ENCODE data around the gene CHSY1. TPM values are rescaled to one million over a fixed set of nuclear protein-coding genes. Genes with fewer than 3 reads are reported as not detected.

The CHSY1 gene
- total and polyA plus RNA-seq, 2 of the 13 experiments (the other 11 are each of a cell fraction or from before 2014, with no cell fraction given), result 13.3 to 13.7 TPM

DNA sequence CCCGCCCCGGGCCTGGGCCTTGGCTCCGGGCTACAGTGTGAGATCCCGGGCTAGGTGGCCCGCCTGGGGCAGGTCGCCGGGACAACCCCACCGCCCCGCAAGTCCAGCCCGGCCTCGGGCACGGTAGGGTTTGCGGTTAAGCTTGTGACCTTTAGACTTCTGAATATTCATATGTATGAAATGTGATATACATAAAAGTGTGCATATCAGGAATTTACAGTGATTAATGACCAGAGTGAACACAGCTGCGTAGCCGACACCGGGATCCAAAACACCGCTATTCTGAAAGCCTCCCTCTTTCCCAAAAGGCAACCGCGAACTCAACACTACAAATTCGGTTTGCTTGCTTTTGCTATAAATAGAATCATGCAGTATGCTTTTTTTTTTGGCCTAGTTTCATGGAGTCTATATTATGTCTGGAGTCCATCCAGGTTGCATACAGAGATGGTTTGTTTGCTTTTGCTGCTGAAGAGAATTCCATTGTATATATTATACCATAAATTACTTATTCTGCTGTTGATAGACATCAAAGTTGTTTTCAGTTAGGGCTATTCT lies 43.8 kb upstream of the CHSY1 start:
- under 1% methylated on average over 11 of the region's 20 CpGs for WGBS (ENCODE audit: low lambda C conversion rate)
- Histone ChIP-seq H3K4me3 (replicated peaks in 1 of 3; ENCODE audit: insufficient read depth in 1 of 3, low read depth in 2 of 3, low read length in 3 of 3) (peak overlapping the region; percentile 66 to 90 (median 77)), H4K20me1 (ENCODE audit: insufficient read depth, low read length) (peaks cover 19% of the 10 kb centered on the region), H3K27me3 (ENCODE audit: control insufficient read depth in 1 of 2, insufficient read depth in 2 of 2, low read length in 2 of 2) (no peaks in the 10 kb centered on the region; a peak in 1 of 5 replicates), H3K9ac (ENCODE audit: insufficient read depth, low read depth, low read length) (peak overlapping the region; percentile 95), H3K79me2 (ENCODE audit: insufficient read depth, low read length) (peaks cover 52% of the 10 kb centered on the region), H3K4me2 (ENCODE audit: low read depth, low read length) (peak overlapping the region; percentile 89), H3K36me3 (replicated peaks in 1 of 2; ENCODE audit: control insufficient read depth in 1 of 2, insufficient read depth in 2 of 2, low read length in 2 of 2) (peaks cover 0 to 7% of the 10 kb centered on the region in 2 experiments; a peak in 1 of 5 replicates), H3K27ac (ENCODE audit: extremely low read length, insufficient read depth, low read length) (peak overlapping the region; percentile 85), H3K4me1 (ENCODE audit: insufficient read depth, low read length) (peaks cover 38% of the 10 kb centered on the region), H2AFZ (ENCODE audit: low read length) (no peak overlapping the region), H3K9me3 (ENCODE audit: low read length) (no peaks in the 10 kb centered on the region)
- no peak for DNase-seq (ENCODE audit: low spot score)
- ATAC-seq, result peak; percentile 87
- BruUV-seq (replicated peaks), result TSS peak; percentile 83
- in situ Hi-C loops (cut with HindIII; ENCODE audit: extremely low pct_ligation_motif_present, low pct_unique_long_range_greater_than_20kb) (loop anchor here (10.0 kb wide), 1 partner anchor 199 kb away; no protein-coding TSS in a partner anchor), intact Hi-C loops (cut with micrococcal nuclease; ENCODE audit: unreplicated experiment) (no loop called here)
- CTCF ChIA-PET (ENCODE audit: low intra/inter-chr PET ratio, low total read pairs), result no interaction called here
- POLR2A ChIA-PET, result interaction anchor here (0.6 to 2.1 kb wide), 8 partner anchors 8 to 321 kb away, joined by 3 to 13 read pairs (median 3); no protein-coding TSS in a partner anchor
- no peak for FAIRE-seq
- TF ChIP-seq POLR2G (IDR thresholded peaks at IDR 0.05; ENCODE audit: low read depth, low read length) (peak; percentile 7; the same call in 1 of the 2 replicates), GATAD2A (CRISPR knock-in tag; IDR thresholded peaks at IDR 0.05) (0 out of 2 replicates have a peak, but pooled peaks have one; percentile 4), DNMT1 (CRISPR knock-in tag; IDR thresholded peaks at IDR 0.05) (no peak), ZNF788 (CRISPR knock-in tag; IDR thresholded peaks at IDR 0.05; ENCODE audit: borderline replicate concordance) (0 out of 2 replicates have a peak, but pooled peaks have one; percentile 16), KDM5A (IDR thresholded peaks at IDR 0.05; ENCODE audit: borderline replicate concordance, low read length) (peak; percentile 23; the same call in 1 of the 2 replicates), ZNF317 (CRISPR knock-in tag; IDR thresholded peaks at IDR 0.05) (0 out of 2 replicates have a peak, but pooled peaks have one; percentile 5), ATM (IDR thresholded peaks at IDR 0.05; ENCODE audit: borderline replicate concordance) (no peak), MEIS1 (CRISPR knock-in tag; IDR thresholded peaks at IDR 0.05; ENCODE audit: borderline replicate concordance) (no peak), NCOA1 (CRISPR knock-in tag; IDR thresholded peaks at IDR 0.05) (0 out of 2 replicates have a peak, but pooled peaks have one; percentile 3), MTA3 (CRISPR knock-in tag; IDR thresholded peaks at IDR 0.05) (no peak)
- TF ChIP-seq, protein P1, sequence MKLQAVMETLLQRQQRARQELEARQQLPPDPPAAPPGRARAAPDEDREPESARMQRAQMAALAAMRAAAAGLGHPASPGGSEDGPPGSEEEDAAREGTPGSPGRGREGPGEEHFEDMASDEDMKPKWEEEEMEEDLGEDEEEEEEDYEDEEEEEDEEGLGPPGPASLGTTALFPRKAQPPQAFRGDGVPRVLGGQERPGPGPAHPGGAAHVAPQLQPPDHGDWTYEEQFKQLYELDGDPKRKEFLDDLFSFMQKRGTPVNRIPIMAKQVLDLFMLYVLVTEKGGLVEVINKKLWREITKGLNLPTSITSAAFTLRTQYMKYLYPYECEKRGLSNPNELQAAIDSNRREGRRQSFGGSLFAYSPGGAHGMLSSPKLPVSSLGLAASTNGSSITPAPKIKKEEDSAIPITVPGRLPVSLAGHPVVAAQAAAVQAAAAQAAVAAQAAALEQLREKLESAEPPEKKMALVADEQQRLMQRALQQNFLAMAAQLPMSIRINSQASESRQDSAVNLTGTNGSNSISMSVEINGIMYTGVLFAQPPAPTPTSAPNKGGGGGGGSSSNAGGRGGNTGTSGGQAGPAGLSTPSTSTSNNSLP (IDR thresholded peaks at IDR 0.05; ENCODE audit: low read depth, low read length), result 0 out of 2 replicates have a peak, but pooled peaks have one; percentile 17
- TF ChIP-seq, protein P2, sequence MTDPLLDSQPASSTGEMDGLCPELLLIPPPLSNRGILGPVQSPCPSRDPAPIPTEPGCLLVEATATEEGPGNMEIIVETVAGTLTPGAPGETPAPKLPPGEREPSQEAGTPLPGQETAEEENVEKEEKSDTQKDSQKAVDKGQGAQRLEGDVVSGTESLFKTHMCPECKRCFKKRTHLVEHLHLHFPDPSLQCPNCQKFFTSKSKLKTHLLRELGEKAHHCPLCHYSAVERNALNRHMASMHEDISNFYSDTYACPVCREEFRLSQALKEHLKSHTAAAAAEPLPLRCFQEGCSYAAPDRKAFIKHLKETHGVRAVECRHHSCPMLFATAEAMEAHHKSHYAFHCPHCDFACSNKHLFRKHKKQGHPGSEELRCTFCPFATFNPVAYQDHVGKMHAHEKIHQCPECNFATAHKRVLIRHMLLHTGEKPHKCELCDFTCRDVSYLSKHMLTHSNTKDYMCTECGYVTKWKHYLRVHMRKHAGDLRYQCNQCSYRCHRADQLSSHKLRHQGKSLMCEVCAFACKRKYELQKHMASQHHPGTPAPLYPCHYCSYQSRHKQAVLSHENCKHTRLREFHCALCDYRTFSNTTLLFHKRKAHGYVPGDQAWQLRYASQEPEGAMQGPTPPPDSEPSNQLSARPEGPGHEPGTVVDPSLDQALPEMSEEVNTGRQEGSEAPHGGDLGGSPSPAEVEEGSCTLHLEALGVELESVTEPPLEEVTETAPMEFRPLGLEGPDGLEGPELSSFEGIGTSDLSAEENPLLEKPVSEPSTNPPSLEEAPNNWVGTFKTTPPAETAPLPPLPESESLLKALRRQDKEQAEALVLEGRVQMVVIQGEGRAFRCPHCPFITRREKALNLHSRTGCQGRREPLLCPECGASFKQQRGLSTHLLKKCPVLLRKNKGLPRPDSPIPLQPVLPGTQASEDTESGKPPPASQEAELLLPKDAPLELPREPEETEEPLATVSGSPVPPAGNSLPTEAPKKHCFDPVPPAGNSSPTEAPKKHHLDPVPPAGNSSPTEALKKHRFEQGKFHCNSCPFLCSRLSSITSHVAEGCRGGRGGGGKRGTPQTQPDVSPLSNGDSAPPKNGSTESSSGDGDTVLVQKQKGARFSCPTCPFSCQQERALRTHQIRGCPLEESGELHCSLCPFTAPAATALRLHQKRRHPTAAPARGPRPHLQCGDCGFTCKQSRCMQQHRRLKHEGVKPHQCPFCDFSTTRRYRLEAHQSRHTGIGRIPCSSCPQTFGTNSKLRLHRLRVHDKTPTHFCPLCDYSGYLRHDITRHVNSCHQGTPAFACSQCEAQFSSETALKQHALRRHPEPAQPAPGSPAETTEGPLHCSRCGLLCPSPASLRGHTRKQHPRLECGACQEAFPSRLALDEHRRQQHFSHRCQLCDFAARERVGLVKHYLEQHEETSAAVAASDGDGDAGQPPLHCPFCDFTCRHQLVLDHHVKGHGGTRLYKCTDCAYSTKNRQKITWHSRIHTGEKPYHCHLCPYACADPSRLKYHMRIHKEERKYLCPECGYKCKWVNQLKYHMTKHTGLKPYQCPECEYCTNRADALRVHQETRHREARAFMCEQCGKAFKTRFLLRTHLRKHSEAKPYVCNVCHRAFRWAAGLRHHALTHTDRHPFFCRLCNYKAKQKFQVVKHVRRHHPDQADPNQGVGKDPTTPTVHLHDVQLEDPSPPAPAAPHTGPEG (CRISPR knock-in tag; IDR thresholded peaks at IDR 0.05), result no peak
- TF ChIP-seq, protein P3, sequence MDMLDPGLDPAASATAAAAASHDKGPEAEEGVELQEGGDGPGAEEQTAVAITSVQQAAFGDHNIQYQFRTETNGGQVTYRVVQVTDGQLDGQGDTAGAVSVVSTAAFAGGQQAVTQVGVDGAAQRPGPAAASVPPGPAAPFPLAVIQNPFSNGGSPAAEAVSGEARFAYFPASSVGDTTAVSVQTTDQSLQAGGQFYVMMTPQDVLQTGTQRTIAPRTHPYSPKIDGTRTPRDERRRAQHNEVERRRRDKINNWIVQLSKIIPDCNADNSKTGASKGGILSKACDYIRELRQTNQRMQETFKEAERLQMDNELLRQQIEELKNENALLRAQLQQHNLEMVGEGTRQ (IDR thresholded peaks at IDR 0.05; ENCODE audit: low read depth, low read length), result no peak
- TF ChIP-seq, protein P3 (CRISPR knock-in tag; IDR thresholded peaks at IDR 0.05; ENCODE audit: borderline replicate concordance), result 0 out of 2 replicates have a peak, but pooled peaks have one; percentile 7

All from HepG2 (cell line).